GM12878 (cell line): ENCODE results near the gene PCSK2. TPM values are rescaled to one million over a fixed set of nuclear protein-coding genes. Genes with fewer than 3 reads are reported as not detected.

ENCODE experiments used
- ATAC-seq: fragments of 200-7000 bp; cut with Tn5 transposase; 3 replicates; pipeline ENCODE4 v1.9.1; 2020; ENCODE audit warnings: mild to moderate bottlenecking, moderate library complexity
- BruUV-seq: library from RNA; stranded (reverse); fragments of 400-500 nt; replicated peaks from 2 replicates; lab custom pipeline; 2021; lab: Mats Ljungman, UMichigan
- CTCF ChIA-PET: fragments of 300-600 bp; sonication (Branson Sonifier 250); formaldehyde crosslinking; extraction: SDS; loops from one replicate; lab custom pipeline; 2021; ENCODE audit warnings: inconsistent platforms; lab: Yijun Ruan, JAX
- POLR2A ChIA-PET: fragments of 350-600 bp; formaldehyde crosslinking; extraction: SDS; loops from one replicate; lab custom pipeline; 2021; ENCODE audit warnings: inconsistent platforms; lab: Charles Lee
- RAD21 ChIA-PET: fragments of 300-600 bp; sonication (Branson Sonifier 250); formaldehyde crosslinking; loops from one replicate; lab custom pipeline; 2023; ENCODE audit warnings: antibody characterized with exemption; ENCODE audit not compliant: unreplicated experiment; lab: Charles Lee
- SMC1A ChIA-PET: fragments of 300-600 bp; sonication (Branson Sonifier 250); formaldehyde crosslinking; loops from one replicate; lab custom pipeline; 2023; ENCODE audit not compliant: unreplicated experiment, uncharacterized antibody; lab: Charles Lee
- DNase-seq: peaks from one replicate; pipeline ENCODE4 v3.0.0-alpha.2; 2011; ENCODE audit warnings: low read depth, low spot score
- FAIRE-seq: peaks from 3 replicates; lab custom pipeline; 2011; peaks lifted over from hg19 to GRCh38; lab: Jason Lieb, UNC
- H2AFZ ChIP-seq: 2 replicates; pipeline ENCODE4 v1.6.0; 2011; ENCODE audit warnings: low read depth, low read length, control low read depth; ENCODE audit not compliant: control insufficient read depth
- H3K27ac ChIP-seq: 2 replicates; pipeline ENCODE4 v1.5.1; 2011; ENCODE audit warnings: control low read depth; ENCODE audit not compliant: control insufficient read depth, insufficient read depth
- H3K27me3 ChIP-seq, 2 experiments: replicated peaks in 1 of 2; 2 replicates each; pipeline versions ENCODE4 v1.6.0 to v1.6.1; 2011; ENCODE audit warnings: low read length in 1 of 2; ENCODE audit not compliant: control insufficient read depth in 2 of 2, insufficient read depth in 2 of 2
- H3K36me3 ChIP-seq, 2 experiments: 2 replicates each; pipeline ENCODE4 v1.5.1; 2011; ENCODE audit warnings: low read length in 1 of 2; ENCODE audit not compliant: control insufficient read depth in 2 of 2, insufficient read depth in 2 of 2
- H3K4me1 ChIP-seq: 2 replicates; pipeline ENCODE4 v1.6.1; 2011; ENCODE audit warnings: mild to moderate bottlenecking, low read length, moderate library complexity, mixed read lengths; ENCODE audit not compliant: control insufficient read depth, insufficient read depth
- H3K4me2 ChIP-seq: 2 replicates; pipeline ENCODE4 v1.6.0; 2011; ENCODE audit warnings: control low read depth; ENCODE audit not compliant: control insufficient read depth, insufficient read depth
- H3K4me3 ChIP-seq: fragments of 200-600 bp; sonication (generic); 2 replicates; pipeline ENCODE4 v1.5.1; 2016
- H3K79me2 ChIP-seq: 2 replicates; pipeline ENCODE4 v1.6.0; 2011; ENCODE audit warnings: low read length; ENCODE audit not compliant: control insufficient read depth, insufficient read depth
- H3K9ac ChIP-seq: 2 replicates; pipeline ENCODE4 v1.8.0; 2011; ENCODE audit warnings: low read length, control low read depth, mixed read lengths; ENCODE audit not compliant: control insufficient read depth, insufficient read depth
- H3K9me3 ChIP-seq: replicated peaks from 3 replicates; pipeline ENCODE4 v1.5.1; 2011; ENCODE audit warnings: mild to moderate bottlenecking, low read length; ENCODE audit not compliant: control insufficient read depth, insufficient read depth
- H4K20me1 ChIP-seq: 2 replicates; pipeline ENCODE4 v1.6.0; 2011; ENCODE audit not compliant: control insufficient read depth, insufficient read depth
- ASH2L ChIP-seq: fragments of 300-600, 200-600 bp; sonication (generic); IDR thresholded peaks from 2 replicates; pipeline ENCODE4 v1.6.1; 2017; ENCODE audit warnings: low read depth, mild to moderate bottlenecking, borderline replicate concordance
- CBX3 ChIP-seq: fragments of 200-600 bp; sonication (generic); IDR thresholded peaks from 2 replicates; pipeline ENCODE4 v1.6.1; 2016; ENCODE audit warnings: low read depth, borderline replicate concordance
- KLF5 ChIP-seq: fragments of 450-650 bp; IDR thresholded peaks from 2 replicates; pipeline ENCODE4 v1.6.1; 2014; ENCODE audit warnings: mild to moderate bottlenecking; ENCODE audit not compliant: partially characterized antibody
- LARP7 ChIP-seq: fragments of 450-650 bp; IDR thresholded peaks from 2 replicates; pipeline ENCODE4 v1.6.1; 2017; ENCODE audit warnings: mild to moderate bottlenecking
- MLLT1 ChIP-seq: fragments of 450-650 bp; IDR thresholded peaks from 2 replicates; pipeline ENCODE4 v1.6.1; 2016; ENCODE audit warnings: mild to moderate bottlenecking
- MTA3 ChIP-seq: IDR thresholded peaks from 2 replicates; pipeline ENCODE4 v1.6.1; 2012; ENCODE audit warnings: low read length, inconsistent platforms, borderline replicate concordance
- RAD51 ChIP-seq: fragments of 450-650 bp; IDR thresholded peaks from 2 replicates; pipeline ENCODE4 v1.6.1; 2016; ENCODE audit warnings: moderate library complexity, mild to moderate bottlenecking, inconsistent platforms
- SMAD5 ChIP-seq: IDR thresholded peaks from 2 replicates; pipeline ENCODE4 v1.6.1; 2016; ENCODE audit warnings: antibody characterized with exemption, low read depth
- SUPT20H ChIP-seq: IDR thresholded peaks from 2 replicates; pipeline ENCODE4 v1.6.1; 2011; ENCODE audit warnings: low read depth, mild to moderate bottlenecking, low read length, moderate library complexity, borderline replicate concordance; ENCODE audit not compliant: control insufficient read depth
- YY1 ChIP-seq: IDR thresholded peaks from 2 replicates; pipeline ENCODE4 v1.6.1; 2011; ENCODE audit warnings: low read depth, mild to moderate bottlenecking, low read length
- ZNF217 ChIP-seq: fragments of 450-650 bp; IDR thresholded peaks from 2 replicates; pipeline ENCODE4 v1.6.1; 2017; ENCODE audit warnings: antibody characterized with exemption, mild to moderate bottlenecking
- ZNF592 ChIP-seq: fragments of 450-650 bp; IDR thresholded peaks from 2 replicates; pipeline ENCODE4 v1.6.1; 2017; ENCODE audit warnings: mild to moderate bottlenecking, moderate library complexity
- WGBS: methylation state at CpG from one replicate; pipeline ENCODE4 v1.1.6; 2016; ENCODE audit warnings: low lambda C conversion rate; ENCODE audit not compliant: insufficient replicate concordance, insufficient coverage; ENCODE audit errors: missing lambda C conversion rate; 5-methylcytosine and 5-hydroxymethylcytosine counted together
- in situ Hi-C: fragments of 300-500 bp; cut with MboI; formaldehyde crosslinking; loops from 9 replicates; pipeline ENCODE4 v1.14.3; 2018; ENCODE audit warnings: mixed read lengths
- intact Hi-C: fragments of 100-400 bp; cut with micrococcal nuclease; formaldehyde crosslinking; loops from one replicate; pipeline ENCODE4 v1.14.2; 2022; ENCODE audit not compliant: unreplicated experiment
- polyA plus RNA-seq, 11 experiments: library from polyadenylated mRNA; depleted of rRNA in 4 of 11; unstranded in 6 of 11; stranded (reverse) in 5 of 11; fragments of >200 nt; fragmentation: Nextera tagmentation in 4 of 11; fragmentation: Illumina TruSeq in 1 of 11; extraction: Ambion mirVana in 4 of 11; extraction: Trizol in 1 of 11; gene quantifications; 1 replicate in 1 of 11; 2 replicates in 10 of 11; pipeline versions ENCODE4 v1.2.1 to v1.2.3, GENCODE V29; 2011 to 2016; ENCODE audit warnings: inconsistent platforms in 2 of 11, missing spikeins in 2 of 11, low read depth in 1 of 11
- total RNA-seq, 4 experiments: library from RNA; depleted of rRNA in 3 of 4; stranded (reverse); fragments of >200 nt in 3 of 4; fragmentation: Illumina TruSeq in 1 of 4; extraction: Trizol in 1 of 4; gene quantifications; 2 replicates each; pipeline versions ENCODE4 v1.2.1 to v1.2.3, GENCODE V29; 2013 to 2021

The PCSK2 gene
- total and polyA plus RNA-seq, 10 of the 15 experiments (the other 5 are each of a cell fraction or from before 2014, with no cell fraction given) = not detected

- no peaks in the 10 kb centered on the region for H3K9me3 ChIP-seq
- ChIA-PET CTCF (no interaction called here), RAD21 (no interaction called here)
- no peaks in the 10 kb centered on the region for H4K20me1 ChIP-seq
- in situ Hi-C loops (no loop called here), intact Hi-C loops (no loop called here)
- no peak overlapping the region for H3K27ac ChIP-seq
- no peaks in the 10 kb centered on the region for H3K36me3 ChIP-seq
- H3K4me2 ChIP-seq = no peak overlapping the region
- DNase-seq (no peak), FAIRE-seq (no peak)
- no peak overlapping the region for H2AFZ ChIP-seq
- H3K9ac ChIP-seq = no peak overlapping the region
- no peak overlapping the region for H3K4me3 ChIP-seq
- no peaks in the 10 kb centered on the region for H3K79me2 ChIP-seq
- TF ChIP-seq ASH2L = no peak
- no peak for TF ChIP-seq CBX3
- no peak for TF ChIP-seq SMAD5
- no peak for TF ChIP-seq MLLT1
- TF ChIP-seq SUPT20H = no peak
- TF ChIP-seq MTA3 = no peak
- no peak for TF ChIP-seq ZNF217
- no peak for TF ChIP-seq ZNF592
- no peak for TF ChIP-seq RAD51
- no peak for TF ChIP-seq KLF5
- TF ChIP-seq LARP7 = no peak
- TF ChIP-seq YY1 = no peak
- TF ChIP-seq, all 136 proteins: peak for 0
- ATAC-seq = no peak
- ChIA-PET POLR2A (no interaction called here), SMC1A (no interaction called here)
- Histone ChIP-seq H3K4me1 (no peaks in the 10 kb centered on the region), H3K27me3 (no peaks in the 10 kb centered on the region; a peak in 1 of 4 replicates)
- 23% methylated on average over 5 of the region's 5 CpGs for WGBS
- BruUV-seq = no TSS peak
These were observed 147.2 kb downstream of the PCSK2 start for GRCh38 chr20:17374086-17374485.
